GM18507 (cell line): ENCODE data around the gene SPARC.
A peak's percentile ranks its signal among the peaks of the same experiment; 100 is the strongest.
"Not testable (repeated sequence)": the region's sequence is repeated elsewhere in the genome, so short reads cannot be mapped to it uniquely, and the experiment has no call there.

Source experiments
- DNase-seq: peaks from one replicate; pipeline ENCODE4 v3.0.0; 2011; ENCODE audit warnings: low read depth; ENCODE audit not compliant: insufficient read length; ENCODE audit errors: extremely low spot score
- FAIRE-seq: peaks from 2 replicates; lab custom pipeline; 2011; peaks lifted over from hg19 to GRCh38; lab: Jason Lieb, UNC

SPARC gene

DNA sequence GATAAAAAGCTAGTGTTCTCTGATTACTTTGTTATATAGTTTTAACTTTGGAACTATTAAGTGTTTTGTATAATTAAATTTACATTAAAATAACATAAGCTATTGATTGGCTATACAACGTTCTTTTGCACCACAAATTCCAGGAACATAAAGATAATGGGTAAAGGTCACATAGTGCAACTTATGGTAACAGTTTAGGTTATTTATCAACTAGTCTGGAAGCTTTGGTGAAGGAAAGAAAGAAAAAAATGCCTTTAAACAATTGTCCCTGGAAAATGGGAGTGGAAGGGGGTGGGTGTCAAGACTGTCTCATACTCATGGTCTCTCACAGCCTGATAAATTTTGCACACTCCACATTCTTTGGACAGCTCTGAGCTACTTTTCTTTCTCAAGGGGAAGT lies 17.1 kb upstream of the SPARC start:
- DNase-seq, result no peak
- FAIRE-seq, result no peak

DNA sequence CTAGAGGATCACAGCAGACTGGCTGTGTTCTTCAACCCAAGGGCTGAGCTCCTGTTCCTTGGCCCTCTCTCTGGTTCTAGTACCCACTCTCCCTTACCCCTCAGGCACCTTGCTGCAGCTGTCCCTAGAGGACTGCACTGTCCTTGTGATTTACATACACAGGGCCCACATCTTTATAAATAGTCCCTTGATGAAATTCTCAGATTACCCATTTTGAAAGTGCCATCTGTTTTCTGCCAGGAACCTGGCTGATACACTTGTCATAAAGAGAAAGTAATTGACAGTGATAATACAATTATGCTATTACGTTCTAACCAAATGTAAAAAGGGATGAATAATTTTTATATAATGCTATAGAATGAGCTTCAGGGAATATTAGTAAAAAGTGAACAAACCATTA lies 16.5 kb upstream of the SPARC start:
- DNase-seq (no peak), FAIRE-seq (peak; percentile 80)

DNA sequence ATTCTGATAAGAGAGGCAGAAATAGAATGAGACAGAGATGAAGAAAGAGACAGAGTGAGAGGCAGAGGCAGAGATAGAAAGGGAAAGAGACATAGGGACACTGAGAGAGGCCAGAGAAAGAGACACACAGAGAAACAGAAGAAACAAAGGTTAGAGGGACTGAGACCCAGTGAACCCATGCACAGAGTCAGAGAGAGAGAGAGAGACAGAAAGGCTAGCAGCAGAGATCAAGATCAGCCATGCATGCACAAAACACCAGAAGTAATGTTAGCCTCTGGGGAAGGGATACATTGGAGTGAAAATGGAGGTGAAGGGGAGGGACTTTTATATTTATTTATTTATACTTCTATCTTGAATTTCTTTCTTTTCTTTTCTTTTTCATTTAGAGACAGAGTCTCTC lies 14.1 kb upstream of the SPARC start:
- FAIRE-seq, result peak; percentile 73

DNA sequence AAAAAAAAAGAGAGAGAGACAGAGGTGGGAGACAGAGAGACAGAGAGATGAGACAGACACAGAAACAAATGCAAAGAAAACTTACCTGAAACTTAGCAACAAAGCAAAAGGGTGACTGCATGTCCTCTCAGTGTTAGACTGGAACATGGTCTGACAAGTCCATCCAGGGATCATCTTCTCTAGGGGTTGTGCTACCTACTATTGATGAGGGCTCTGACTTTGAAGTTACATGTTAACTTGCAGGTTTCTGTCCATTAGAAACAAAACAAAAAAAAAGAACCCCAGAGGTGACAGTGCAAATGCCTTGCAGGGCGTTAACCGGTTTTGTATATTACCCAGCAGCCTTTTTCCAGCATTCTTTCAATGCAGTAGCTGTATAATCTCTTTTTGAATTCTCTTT lies 13.6 kb upstream of the SPARC start:
- no peak for FAIRE-seq
- DNase-seq, result no peak

More for the DNA sequence above, 14.1 kb upstream of the SPARC start:
- no peak for DNase-seq

DNA sequence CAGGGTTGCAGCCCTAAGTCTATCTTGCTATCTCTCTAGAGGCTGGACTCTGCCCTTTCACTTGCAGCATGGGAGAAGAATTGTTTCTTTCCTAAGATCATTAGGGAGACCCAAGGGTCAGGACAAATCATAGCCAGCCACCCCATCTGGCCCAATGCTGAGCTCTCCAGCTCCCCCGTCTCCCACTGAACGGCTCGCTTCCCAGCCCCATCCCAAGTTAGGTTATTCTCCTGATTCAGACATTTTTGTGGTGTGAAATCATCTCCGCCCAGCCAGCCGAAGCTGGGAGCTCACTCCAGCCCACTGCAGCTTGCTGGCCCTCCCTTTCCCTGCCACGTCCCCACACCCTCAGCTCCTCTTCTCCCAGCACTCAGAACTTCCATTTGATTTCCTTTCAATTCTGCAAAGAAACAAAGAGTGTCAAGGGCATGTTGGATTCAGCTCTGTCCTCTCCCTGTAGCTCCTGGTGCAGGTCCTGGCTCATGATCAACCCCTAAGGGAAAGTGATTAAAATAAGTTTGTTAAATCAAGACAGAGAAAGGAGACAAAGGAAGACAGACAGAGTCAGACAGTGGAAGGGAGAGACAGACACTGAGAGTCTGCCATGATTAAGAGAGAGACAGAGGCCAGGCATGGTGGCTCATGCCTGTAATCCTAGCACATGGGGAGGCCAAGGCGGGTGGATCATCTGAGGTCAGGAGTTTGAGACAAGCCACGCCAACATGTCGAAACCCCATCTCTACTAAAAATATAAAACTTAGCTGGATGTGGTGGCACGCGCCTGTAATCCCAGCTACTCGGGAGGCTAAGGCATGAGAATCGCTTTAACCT lies 12.6 kb upstream of the SPARC start:
- DNase-seq (no peak), FAIRE-seq (no peak)

DNA sequence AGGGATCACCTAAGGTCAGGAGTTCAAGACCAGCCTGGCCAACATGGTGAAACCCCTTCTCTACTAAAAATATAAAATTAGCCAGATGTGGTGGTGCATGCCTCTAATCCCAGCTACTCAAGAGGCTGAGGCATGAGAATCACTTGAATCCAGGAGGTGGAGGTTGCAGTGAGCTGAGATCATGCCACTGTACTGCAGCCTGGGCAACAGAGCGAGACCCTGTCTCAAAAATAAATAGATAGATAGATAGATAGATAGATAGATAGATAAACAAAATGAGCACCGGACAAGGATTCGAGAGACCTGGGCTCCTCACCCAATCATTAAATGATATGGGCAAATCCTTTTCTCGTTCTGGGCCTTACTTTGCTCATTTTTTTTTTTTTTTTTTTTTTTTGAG lies 11.4 kb upstream of the SPARC start:
- DNase-seq, FAIRE-seq: not testable (repeated sequence)

DNA sequence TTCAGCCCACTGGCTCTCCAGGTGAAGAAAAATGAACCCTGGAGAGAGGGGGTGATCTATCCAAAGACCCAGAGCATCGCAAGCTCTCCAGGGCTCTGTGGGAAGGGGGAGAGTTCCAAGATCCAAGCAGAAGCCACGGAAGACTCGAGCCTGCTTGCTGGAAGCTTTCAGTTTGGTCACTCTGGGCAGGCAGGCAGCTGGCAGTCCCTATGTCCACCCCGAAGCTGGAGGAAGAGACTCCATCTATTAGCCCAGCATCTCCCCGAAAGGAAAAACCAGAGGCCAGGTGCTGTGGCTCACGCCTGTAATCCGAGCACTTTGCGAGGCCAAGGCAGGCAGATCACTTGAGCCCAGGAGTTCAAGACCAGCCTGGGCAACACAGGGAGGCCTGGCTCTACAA lies 10.7 kb upstream of the SPARC start:
- DNase-seq (no peak), FAIRE-seq (no peak)

DNA sequence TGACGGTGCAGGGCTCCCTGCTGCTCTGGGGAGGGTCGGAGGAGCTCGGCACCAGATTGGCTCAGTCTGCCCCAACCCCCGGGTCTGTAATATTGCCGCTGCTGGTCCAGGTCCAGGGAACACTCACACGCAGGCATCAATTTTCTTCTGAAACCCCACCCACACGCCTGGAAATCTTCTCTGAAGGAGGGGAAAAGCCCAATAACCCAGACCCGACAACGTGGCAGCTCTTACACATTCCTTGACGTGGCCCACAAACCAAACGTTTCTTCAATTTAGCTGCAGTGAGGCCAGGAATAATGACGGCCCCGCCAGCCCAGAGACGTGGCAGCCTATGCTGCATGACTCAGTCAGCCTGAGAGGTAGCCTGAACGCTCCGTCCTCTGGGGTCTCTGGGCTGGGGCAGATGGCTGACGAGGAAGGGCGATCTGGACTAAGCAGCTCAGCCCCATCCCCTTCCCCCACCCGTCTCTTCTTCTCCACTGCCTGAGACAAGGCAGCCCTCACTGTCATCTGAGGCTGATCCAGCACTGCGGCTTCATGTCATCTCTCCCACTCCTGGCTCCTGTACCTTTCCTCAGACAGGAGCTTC lies 9.9 kb upstream of the SPARC start:
- no peak for DNase-seq
- FAIRE-seq, result no peak

DNA sequence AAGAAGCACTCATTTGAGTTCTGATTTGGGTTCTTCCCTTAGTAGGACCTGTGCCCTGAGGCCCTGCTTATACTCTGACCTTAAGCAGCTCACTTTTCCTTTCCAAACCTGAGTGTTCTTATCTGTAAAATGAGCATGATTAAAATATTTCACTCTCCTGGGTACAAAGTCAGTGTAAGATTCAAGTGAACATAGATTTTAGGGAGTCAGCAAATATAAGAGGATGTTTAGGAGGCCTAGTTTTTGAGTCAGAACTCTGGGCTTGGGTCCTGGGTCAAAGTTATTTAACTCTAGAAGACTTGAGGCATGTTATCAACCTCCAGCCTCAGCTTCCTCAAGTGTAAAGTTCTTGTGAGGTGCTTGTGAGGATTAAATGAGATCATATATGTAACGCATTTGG lies 8.7 kb upstream of the SPARC start:
- FAIRE-seq (no peak), DNase-seq (no peak)

DNA sequence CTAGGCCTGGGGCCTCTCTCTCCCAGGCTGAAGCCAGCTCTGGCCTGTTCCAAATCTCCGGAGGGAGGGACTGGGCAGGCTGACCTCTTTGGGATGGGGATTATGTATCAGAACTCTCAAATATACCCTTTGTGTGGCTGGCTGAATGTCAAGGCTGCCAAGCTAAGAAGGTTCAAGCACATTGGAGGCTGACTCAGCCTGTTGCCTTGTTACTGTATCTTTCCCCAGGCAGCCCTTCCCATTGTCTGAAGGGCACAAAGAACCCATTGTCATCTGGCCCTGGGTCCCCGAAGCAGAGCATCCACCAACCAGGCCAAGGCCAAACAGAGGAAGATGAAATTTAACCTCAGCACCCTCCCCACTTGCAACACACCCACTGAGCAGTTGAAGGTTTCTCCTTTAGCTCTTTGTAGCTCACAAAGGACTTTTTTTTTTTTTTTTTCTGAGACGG lies 7.3 kb upstream of the SPARC start:
- no peak for DNase-seq
- no peak for FAIRE-seq

DNA sequence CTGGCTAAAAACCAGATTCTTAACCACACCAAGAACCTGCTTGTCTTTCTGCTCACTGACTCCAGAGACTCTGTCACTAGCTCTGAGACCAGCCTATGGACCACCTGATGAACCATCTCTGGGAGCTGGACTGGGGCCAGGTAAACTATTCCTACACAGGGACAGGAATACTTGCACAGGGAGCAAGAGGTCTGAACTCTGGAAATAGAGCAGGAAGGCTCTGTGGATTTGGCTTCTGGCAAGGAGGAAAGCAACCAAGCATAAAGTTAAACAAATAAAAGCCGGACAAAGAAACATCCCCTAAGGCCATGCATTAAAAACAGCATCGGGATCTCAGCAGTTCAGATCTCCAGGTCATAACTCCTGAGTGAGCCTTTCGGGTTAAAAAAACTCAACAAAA lies 5.6 kb upstream of the SPARC start:
- FAIRE-seq, result no peak
- no peak for DNase-seq

DNA sequence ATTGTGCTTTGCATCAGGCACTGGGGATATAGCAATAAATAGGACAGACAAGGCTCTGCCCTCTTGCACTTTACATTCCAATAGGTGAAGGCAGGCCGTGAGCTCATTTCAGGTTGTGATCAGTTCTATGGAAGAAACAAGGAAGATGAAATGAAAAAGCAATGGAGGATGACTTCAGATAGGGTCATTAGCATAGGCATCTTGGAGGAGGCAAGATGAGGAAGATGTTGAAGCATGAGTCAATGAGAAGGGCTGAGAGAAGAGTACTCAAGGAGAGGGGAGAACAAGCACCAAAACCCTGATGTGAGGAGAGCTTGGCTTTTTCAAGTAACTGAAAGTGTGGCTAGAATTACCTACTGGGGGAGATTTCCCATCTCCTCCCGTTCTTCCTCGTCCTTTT lies 5.0 kb upstream of the SPARC start:
- FAIRE-seq (no peak), DNase-seq (no peak)

DNA sequence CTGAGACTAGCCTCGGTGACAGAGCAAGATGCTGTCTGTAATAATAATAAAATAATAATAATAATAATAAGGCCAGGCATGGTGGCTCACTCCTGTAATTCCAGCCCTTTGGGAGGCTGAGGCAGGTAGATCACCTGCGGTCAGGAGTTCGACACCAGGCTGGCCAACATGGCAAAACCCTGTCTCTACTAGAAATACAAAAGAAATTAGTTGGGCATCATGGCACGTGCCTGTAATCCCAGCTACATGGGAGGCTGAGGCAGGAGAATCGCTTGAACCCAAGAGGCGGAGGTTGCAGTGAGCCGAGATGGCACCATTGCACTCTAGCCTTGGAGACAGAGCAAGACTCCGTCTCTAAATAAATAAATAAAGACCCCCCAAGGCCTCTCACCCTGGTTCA lies 2.9 kb upstream of the SPARC start:
- not testable (repeated sequence) for DNase-seq, FAIRE-seq

DNA sequence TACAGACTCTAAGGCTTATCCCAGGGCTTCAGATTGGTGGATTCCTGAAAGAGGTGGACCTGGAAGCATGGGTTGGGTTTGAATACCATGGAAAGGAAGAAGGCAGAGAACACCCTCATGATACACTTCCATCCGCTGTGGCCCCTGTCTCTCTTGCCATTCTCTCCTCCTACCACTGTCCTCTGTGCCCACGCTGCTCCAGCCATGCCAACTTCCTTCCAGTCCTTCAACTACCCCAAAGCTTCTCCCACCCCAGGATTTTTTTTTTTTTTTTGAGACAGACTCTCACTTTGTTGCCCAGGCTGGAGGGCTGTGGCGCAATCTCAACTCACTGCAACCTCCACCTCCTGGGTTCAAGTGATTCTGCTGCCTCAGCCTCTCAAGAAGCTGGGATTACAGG lies 1.7 kb upstream of the SPARC start:
- FAIRE-seq, result no peak

DNA sequence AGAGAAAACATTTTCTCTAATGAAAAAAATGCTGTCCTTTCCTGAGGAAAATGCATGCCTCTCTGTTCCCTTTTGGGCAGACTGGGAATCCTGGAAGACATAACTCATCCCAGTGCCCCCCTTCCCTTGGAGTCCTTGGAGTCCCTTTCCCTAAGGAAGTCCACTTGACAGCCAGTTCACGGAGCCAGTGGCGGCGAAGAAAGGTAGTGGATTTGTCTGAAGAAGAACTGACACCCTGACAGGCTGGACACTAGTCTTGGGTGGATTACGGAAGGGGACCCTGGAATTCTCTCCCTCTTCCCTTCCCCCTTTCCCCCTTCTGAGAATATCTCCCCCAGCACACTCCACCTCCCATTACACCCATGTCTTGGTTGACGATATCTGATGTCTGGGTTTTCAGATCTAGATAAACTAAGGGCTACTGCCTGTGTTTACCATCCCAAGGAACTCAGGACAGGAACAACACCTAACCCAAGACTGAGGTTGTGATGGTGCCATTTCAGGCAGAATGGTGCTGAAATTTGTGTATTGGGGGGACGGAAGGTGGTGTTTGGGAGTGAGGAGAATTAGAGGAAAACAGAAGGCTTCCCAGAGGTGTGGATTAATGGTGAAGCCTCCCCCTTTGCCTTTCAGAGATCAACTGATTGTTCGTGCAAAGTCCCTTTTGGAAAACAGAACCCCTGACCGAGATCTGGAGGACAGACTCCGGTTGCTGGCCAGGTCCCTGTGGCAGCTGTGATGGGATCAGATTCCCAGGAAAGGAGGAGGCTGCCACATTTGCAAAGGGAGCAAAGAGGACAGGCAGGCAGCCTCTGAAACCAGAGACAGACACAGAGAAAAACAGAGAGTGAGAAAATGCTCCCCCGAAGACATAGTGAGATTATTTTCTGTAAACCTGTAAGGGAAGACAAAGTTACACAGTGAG lies 704 bp downstream of the SPARC start:
- no peak for DNase-seq
- FAIRE-seq, result no peak

More for the DNA sequence above, 1.7 kb upstream of the SPARC start:
- DNase-seq, result no peak

DNA sequence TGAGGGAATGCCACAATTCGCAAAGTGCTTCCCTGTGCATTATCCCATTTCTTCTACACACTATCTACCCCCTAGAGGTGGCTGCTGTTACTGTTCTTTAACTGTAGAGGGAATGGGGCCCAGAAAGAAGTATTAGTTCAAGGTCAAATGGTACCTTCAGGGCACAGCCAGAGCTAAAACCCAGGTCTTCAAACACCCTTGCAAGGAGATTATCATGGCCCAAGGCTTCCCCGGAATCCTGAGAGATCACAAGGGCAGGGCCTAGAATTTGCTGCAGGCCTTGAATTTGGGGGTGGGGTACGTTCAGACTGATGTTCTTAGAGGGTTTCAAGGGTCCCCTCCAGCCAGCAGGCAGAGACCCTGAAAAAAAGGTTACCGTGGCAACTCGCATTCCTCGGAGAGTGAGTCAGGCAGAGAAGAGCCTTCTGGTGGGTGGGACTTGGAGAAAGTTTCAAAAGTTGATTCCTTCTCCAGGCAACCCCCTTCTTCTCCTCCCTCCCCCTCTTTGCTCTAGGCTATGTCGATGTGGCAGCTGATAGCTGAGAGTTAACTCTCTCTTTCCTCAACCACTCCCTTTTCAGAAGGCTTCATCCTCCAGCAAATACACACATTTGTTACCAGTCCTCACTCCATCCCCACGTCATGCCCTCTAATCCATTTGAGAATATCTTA lies 1.9 kb downstream of the SPARC start:
- DNase-seq, result no peak
- no peak for FAIRE-seq

DNA sequence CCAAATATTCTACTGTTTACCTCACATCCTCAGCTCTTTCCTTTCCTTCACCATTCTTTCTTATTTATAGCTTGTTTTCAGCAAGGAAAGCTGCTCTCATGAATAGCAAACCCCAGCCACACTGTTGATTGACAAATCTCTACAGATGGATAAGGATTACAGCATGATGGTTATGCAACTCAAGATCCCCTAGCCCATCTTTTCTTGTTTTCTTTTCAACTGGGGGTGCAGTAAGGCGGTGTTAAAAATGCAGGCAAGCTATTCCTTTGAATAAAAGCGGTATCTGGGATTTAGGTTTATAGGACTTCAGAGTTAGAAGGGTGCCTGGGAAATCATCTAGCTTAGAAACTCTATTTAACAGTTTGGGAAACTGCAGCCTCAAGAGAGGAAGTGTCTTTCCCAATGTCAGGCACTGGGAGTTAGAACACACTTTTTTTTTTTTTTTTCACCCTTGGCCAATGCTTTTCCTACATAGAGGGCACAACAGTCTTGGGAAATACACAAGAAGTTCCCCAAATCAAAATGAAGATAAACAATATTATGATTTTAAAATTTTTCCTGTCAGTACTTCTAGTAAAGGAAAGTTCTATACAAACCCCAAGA lies 2.6 kb downstream of the SPARC start:
- DNase-seq, result no peak
- FAIRE-seq, result no peak

DNA sequence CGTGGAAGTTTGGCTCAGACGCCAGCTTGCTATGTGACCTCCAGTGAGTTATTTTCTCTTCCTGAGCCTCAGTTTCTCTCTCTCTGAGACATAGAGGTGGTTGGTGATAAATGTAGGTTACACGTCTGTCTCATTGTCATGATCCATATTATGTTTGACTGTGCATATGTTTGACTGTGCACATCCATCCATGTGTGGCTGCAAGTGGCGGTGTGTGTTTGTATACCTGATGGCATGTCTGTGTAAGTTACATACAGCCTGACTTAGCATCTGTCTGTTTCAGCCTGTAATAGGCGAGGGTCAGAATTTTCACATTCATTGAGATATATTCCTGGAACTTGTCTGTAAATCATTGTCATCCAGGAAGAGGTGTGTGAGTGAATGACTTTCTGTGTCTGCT lies 3.3 kb downstream of the SPARC start:
- FAIRE-seq, result no peak
- no peak for DNase-seq

DNA sequence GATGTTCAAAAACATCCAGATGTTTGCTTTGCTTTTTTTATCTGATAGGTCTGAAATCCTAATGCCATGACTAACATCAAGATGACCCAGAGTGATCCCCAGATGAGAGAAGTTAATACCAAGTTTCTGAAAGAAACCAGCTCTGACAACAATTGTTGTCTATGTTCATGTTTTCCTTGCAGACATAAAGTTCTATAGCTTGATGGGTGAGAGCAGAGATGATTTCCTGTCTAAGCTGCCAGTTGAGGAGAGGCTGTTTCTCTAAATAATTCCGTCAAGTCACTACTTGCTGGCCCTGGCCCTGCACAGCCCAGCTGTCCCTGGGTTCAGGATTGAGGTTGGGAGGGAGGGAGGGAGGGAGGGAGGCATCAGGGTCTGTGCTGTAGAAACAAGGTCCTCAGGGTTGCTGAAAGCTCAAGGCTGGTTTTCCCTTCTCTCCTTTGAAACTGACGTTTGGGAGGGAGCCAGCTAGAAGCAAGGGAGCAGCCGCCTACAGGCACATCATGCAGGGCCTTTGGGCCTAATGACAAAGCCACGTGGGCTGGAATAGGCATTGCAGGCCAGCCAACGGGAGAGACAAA lies 3.9 kb downstream of the SPARC start:
- FAIRE-seq, result no peak
- no peak for DNase-seq
